Esophagus muscularis mucosa (tissue), 4 donors: ENCODE measurements around the gene CEP41. TPM values are rescaled to one million over a fixed set of nuclear protein-coding genes. Genes with fewer than 3 reads are reported as not detected.

Experiments
- DNase-seq: peaks from one replicate; pipeline ENCODE4 v3.0.0-alpha.2; 2017; ENCODE audit errors: extremely low spot score
- H3K27ac ChIP-seq, 4 donors: fragments of 200-600 bp; sonication (generic); replicated peaks in 1 of 4; 1 replicate in 3 of 4; 2 replicates in 1 of 4; pipeline ENCODE4 v1.5.1; 2016 to 2019; ENCODE audit warnings: mild to moderate bottlenecking in 1 of 4
- H3K27me3 ChIP-seq, 4 donors: fragments of 200-600 bp; sonication (generic); one replicate each; pipeline versions ENCODE4 v1.5.1 to v1.6.0; 2016 to 2019
- H3K36me3 ChIP-seq, 4 donors: fragments of 200-600 bp; sonication (generic); one replicate each; pipeline ENCODE4 v1.5.1; 2016 to 2019
- H3K4me1 ChIP-seq, 4 donors: fragments of 200-600 bp; sonication (generic); one replicate each; pipeline ENCODE4 v1.5.1; 2016 to 2019
- H3K4me3 ChIP-seq, 4 donors: fragments of 200-600 bp; sonication (generic); 1 replicate in 2 of 4; 2 replicates in 2 of 4; pipeline ENCODE4 v1.5.1; 2016 to 2019; ENCODE audit warnings: mild to moderate bottlenecking in 4 of 4, moderate library complexity in 1 of 4
- H3K9me3 ChIP-seq, 4 donors: fragments of 200-600 bp; sonication (generic); 1 replicate in 3 of 4; 2 replicates in 1 of 4; pipeline ENCODE4 v1.5.1; 2016 to 2019
- EP300 ChIP-seq: sonication (generic); formaldehyde crosslinking; IDR thresholded peaks from one replicate; pipeline ENCODE4 v1.6.1; 2017; ENCODE audit warnings: antibody characterized with exemption
- POLR2A ChIP-seq: fragments of 450-650 bp; IDR thresholded peaks from one replicate; pipeline ENCODE4 v1.6.1; 2017; ENCODE audit warnings: antibody characterized with exemption, moderate library complexity, mild to moderate bottlenecking, low read depth
- POLR2AphosphoS5 ChIP-seq, 2 donors: sonication (generic); formaldehyde crosslinking; IDR thresholded peaks; one replicate each; pipeline ENCODE4 v1.6.1; 2017; ENCODE audit warnings: antibody characterized with exemption in 2 of 2
- WGBS: methylation state at CpG from one replicate; pipeline ENCODE4 v1.1.5; 2018; 5-methylcytosine and 5-hydroxymethylcytosine counted together
- intact Hi-C: fragments of 100-400 bp; cut with DNase I; formaldehyde crosslinking; loops from one replicate; pipeline ENCODE4 v1.15.1; 2023
- total RNA-seq, 4 donors: library from RNA; depleted of rRNA; stranded (reverse); fragments of >200 nt; gene quantifications; one replicate each; pipeline versions ENCODE4 v1.1.0 to v1.2.1, GENCODE V29; 2016
- TF ChIP-seq, protein P1 (sequence below), 3 experiments: fragments of 200-600 bp in 2 of 3; fragments of 450-650 bp in 1 of 3; sonication (generic) in 2 of 3; IDR thresholded peaks; one replicate each; pipeline ENCODE4 v1.5.1; 2017 to 2019; ENCODE audit warnings: antibody characterized with exemption in 3 of 3, mild to moderate bottlenecking in 2 of 3, moderate library complexity in 1 of 3

CEP41 gene
- total RNA-seq, 4 donors from 2014 or later = 0.83 to 5.9 (median 2.8) TPM

DNA sequence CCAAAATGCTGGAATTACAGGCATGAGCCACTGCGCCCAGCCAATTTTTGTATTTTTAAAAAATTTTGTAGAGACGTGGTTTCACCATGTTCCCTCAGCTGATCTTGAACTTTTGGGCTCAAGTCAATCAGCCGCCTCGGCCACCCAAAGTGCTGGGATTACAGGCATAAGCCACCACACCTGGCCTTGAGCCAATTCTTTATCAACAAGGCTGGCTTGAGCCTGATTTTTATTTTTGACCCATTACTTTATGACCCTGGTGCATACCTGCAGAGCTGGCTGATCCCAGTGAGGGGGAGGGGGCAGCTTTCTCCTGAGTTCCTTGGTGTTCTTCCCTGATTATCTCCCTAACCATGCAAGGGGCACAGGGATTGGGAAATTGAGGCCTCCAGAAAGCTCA, 76.4 kb downstream of the CEP41 start:
- H3K4me3 ChIP-seq = no peak overlapping the region
- intact Hi-C loops = no loop called here
- no peaks in the 10 kb centered on the region for H3K36me3 ChIP-seq
- H3K9me3 ChIP-seq = peaks cover 0 to 8% (median 3%) of the 10 kb centered on the region in 4 donors
- DNase-seq = no peak
- TF ChIP-seq POLR2AphosphoS5 (IDR thresholded peaks at IDR 0.05) = no peak
- no peak for TF ChIP-seq EP300
- TF ChIP-seq POLR2A = no peak
- TF ChIP-seq, protein P1, sequence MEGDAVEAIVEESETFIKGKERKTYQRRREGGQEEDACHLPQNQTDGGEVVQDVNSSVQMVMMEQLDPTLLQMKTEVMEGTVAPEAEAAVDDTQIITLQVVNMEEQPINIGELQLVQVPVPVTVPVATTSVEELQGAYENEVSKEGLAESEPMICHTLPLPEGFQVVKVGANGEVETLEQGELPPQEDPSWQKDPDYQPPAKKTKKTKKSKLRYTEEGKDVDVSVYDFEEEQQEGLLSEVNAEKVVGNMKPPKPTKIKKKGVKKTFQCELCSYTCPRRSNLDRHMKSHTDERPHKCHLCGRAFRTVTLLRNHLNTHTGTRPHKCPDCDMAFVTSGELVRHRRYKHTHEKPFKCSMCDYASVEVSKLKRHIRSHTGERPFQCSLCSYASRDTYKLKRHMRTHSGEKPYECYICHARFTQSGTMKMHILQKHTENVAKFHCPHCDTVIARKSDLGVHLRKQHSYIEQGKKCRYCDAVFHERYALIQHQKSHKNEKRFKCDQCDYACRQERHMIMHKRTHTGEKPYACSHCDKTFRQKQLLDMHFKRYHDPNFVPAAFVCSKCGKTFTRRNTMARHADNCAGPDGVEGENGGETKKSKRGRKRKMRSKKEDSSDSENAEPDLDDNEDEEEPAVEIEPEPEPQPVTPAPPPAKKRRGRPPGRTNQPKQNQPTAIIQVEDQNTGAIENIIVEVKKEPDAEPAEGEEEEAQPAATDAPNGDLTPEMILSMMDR (IDR thresholded peaks at IDR 0.05) = no peak
- H3K27me3 ChIP-seq = no peaks in the 10 kb centered on the region
- no peak overlapping the region for H3K27ac ChIP-seq
- 95% methylated on average over 4 of the region's 4 CpGs for WGBS
- H3K4me1 ChIP-seq = peaks cover 0 to 13% (median 8%) of the 10 kb centered on the region in 4 donors

DNA sequence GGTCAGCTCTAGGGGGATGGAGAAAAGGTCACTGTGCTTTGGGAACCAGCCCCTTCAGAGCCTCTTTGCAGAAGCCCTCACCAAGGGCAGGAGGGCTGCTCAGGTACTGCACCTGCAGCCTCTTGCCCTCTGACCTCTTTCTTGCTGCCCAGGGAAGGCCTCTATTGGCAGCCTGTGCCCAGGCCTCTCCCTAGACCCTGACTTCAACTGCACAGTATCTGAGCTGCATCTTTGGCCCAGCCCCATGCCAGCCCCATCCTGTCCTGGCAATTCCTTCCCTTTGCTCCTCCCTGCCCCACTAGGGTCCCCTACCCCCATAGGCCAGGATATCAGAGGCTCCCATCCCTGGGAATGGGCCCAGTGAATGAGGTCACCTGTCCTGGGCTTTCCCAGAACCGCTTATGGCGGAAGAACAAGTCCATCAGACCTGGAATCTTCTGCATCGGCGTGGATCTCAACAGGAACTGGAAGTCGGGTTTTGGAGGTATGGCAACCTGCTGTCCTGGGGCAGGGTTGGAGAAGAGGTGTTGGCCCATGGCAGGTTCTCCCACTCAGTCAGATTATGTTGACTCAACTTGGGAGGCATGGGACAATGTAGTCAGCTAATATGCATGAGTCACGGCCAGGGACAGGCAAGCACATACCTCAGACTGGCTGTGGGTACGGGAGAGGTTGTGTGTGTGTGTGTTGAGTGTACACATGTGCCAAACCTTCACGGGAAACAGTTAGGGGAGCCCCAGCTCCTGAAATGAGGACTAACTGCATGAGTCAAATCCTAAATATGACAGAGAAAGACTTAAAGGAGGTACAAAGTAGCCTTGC, 77.6 kb downstream of the CEP41 start:
- TF ChIP-seq EP300 = no peak
- TF ChIP-seq, protein P1 (IDR thresholded peaks at IDR 0.05) = no peak
- TF ChIP-seq POLR2AphosphoS5 (IDR thresholded peaks at IDR 0.05) = no peak
- TF ChIP-seq POLR2A = no peak
- Histone ChIP-seq H3K4me3 (no peak overlapping the region), H3K27me3 (no peaks in the 10 kb centered on the region), H3K36me3 (no peaks in the 10 kb centered on the region), H3K4me1 (peaks cover 0 to 6% (median 0%) of the 10 kb centered on the region in 4 donors), H3K9me3 (peaks cover 0 to 11% (median 4%) of the 10 kb centered on the region in 4 donors), H3K27ac (no peak overlapping the region)
- WGBS = 85% methylated on average over 8 of the region's 8 CpGs
- DNase-seq = no peak
- intact Hi-C loops = no loop called here

DNA sequence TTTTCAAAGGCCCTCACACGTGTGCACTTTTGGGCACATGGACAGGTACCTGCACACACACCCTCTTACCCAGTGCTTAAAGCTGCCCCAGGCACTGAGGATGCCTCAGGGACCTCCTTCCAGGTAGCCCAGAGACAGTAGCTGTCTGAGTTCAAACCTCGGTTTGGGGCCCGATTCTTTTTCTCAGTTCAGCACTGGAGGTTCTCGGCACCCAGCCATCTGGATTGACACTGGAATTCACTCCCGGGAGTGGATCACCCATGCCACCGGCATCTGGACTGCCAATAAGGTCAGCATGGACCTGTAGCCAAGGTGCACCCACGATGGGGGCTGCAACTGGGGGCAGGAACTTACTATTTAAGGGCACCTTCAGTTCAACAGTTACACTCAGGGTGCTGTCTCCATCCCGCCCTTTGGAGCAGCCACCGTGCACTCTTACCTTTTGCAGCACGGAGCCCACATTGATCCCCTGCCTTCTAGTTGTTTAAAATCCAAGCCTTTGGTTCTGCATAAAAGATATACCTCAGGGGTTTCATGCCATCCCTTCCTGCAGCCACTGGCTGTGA, 78.5 kb downstream of the CEP41 start:
- no peak overlapping the region for H3K27ac ChIP-seq
- H3K4me3 ChIP-seq = no peak overlapping the region
- H3K4me1 ChIP-seq = peaks cover 0 to 6% (median 3%) of the 10 kb centered on the region in 4 donors
- H3K36me3 ChIP-seq = no peaks in the 10 kb centered on the region
- TF ChIP-seq POLR2AphosphoS5 (IDR thresholded peaks at IDR 0.05) = no peak
- intact Hi-C loops = no loop called here
- H3K9me3 ChIP-seq = peaks cover 0 to 11% (median 4%) of the 10 kb centered on the region in 4 donors
- DNase-seq = no peak
- no peaks in the 10 kb centered on the region for H3K27me3 ChIP-seq
- WGBS = 91% methylated on average over 10 of the region's 10 CpGs

DNA sequence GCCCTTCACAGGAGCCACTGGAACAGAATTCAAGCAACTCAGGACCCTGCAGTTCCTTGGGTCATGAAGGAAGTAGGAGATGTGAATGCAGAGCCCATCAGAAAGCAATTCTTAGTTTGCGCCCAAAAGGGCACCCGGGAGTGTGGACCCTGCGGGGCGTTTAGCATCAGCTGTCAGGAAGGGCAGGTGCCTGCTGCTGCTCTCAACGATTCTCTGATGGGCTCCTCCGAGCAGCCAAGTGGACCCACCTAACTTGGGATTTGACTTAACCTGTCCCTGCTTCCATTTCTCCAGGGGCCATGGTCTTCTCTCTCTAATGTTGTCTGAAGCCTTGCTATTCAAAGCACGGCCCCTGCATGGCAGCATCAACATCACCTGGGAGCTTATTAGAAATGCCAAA, 79.1 kb downstream of the CEP41 start:
- Histone ChIP-seq H3K27ac (no peak overlapping the region), H3K4me1 (peaks cover 3 to 10% (median 9%) of the 10 kb centered on the region in 4 donors), H3K4me3 (no peak overlapping the region), H3K36me3 (no peaks in the 10 kb centered on the region), H3K9me3 (peaks cover 0 to 11% (median 4%) of the 10 kb centered on the region in 4 donors), H3K27me3 (no peaks in the 10 kb centered on the region)
- no peak for TF ChIP-seq POLR2A
- TF ChIP-seq, protein P1 (IDR thresholded peaks at IDR 0.05) = no peak
- TF ChIP-seq POLR2AphosphoS5 (IDR thresholded peaks at IDR 0.05) = no peak
- no peak for TF ChIP-seq EP300
- no peak for DNase-seq
- WGBS = 94% methylated on average over 7 of the region's 7 CpGs
- intact Hi-C loops = no loop called here

DNA sequence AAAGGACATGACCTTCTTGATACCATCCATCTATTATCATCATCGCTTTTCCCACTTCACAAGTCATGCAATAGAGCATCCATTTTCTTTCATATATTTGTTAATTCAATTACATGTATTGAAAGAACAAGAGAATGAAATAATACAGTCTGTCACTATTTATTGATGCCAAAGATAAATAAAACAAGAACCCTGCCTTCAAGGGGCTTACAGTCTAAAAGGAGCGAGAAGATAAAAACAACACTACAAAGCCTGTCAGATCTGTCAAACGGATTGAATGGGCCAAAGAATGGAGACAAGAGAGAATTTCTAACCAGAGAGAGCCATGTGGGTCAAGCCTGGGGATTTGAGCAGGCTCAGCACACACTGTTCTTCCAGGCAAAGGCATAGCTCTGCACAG, 80.3 kb downstream of the CEP41 start:
- intact Hi-C loops = no loop called here
- H3K9me3 ChIP-seq = peaks cover 0 to 11% (median 4%) of the 10 kb centered on the region in 4 donors
- WGBS = 98% methylated on average over 3 of the region's 3 CpGs

More for the DNA sequence above, 80.3 kb downstream of the CEP41 start:
- TF ChIP-seq POLR2AphosphoS5 (IDR thresholded peaks at IDR 0.05) (no peak), EP300 (no peak), POLR2A (no peak)
- TF ChIP-seq, protein P1 (IDR thresholded peaks at IDR 0.05) = no peak
- peaks cover 8 to 21% (median 18%) of the 10 kb centered on the region in 4 donors for H3K4me1 ChIP-seq
- DNase-seq = no peak
- H3K27ac ChIP-seq = no peak overlapping the region
- no peak overlapping the region for H3K4me3 ChIP-seq
- H3K27me3 ChIP-seq = no peaks in the 10 kb centered on the region
- no peaks in the 10 kb centered on the region for H3K36me3 ChIP-seq
